Stomach (tissue), 4 donors: Measurements from ENCODE around the gene IYD.

Source experiments
- CTCF ChIP-seq, 7 experiments: fragments of 450-650 bp in 4 of 7; fragments of 200-600 bp in 3 of 7; sonication (generic) in 3 of 7; IDR thresholded peaks; one replicate each; pipeline ENCODE4 v1.5.1; 2016 to 2019; ENCODE audit warnings: antibody characterized with exemption in 7 of 7, control low read depth in 2 of 7, mild to moderate bottlenecking in 1 of 7
- EP300 ChIP-seq: sonication (generic); formaldehyde crosslinking; IDR thresholded peaks from one replicate; pipeline ENCODE4 v1.6.1; 2017; ENCODE audit warnings: antibody characterized with exemption
- POLR2A ChIP-seq, 4 donors: fragments of 450-650 bp; IDR thresholded peaks; one replicate each; pipeline ENCODE4 v1.6.1; 2016; ENCODE audit warnings: antibody characterized with exemption in 4 of 4, control low read depth in 2 of 4, mild to moderate bottlenecking in 1 of 4, moderate library complexity in 1 of 4

- no peak for TF ChIP-seq POLR2A (IDR thresholded peaks at IDR 0.05)
- TF ChIP-seq CTCF (IDR thresholded peaks at IDR 0.05): no peak
- no peak for TF ChIP-seq EP300
Measured at GRCh38 chr6:150327117-150327774, 41.6 kb upstream of the IYD start.
